GM12865 (cell line): Measurements from ENCODE around the gene TBC1D9B.
"Not testable (repeated sequence)": the region's sequence is repeated elsewhere in the genome, so short reads cannot be mapped to it uniquely, and the experiment has no call there.

Experiments
- DNase-seq: peaks from one replicate; pipeline ENCODE4 v3.0.0; 2010; ENCODE audit warnings: low read depth
- H3K4me3 ChIP-seq: 2 replicates; pipeline ENCODE4 v1.5.1; 2011; ENCODE audit warnings: mild to moderate bottlenecking, low read depth, low read length, control low read depth
- CTCF ChIP-seq: IDR thresholded peaks from 2 replicates; pipeline ENCODE4 v1.5.1; 2011; ENCODE audit warnings: low read length, control low read depth, low read depth, inconsistent platforms; ENCODE audit not compliant: insufficient read depth; ENCODE audit errors: missing control alignments

The TBC1D9B gene

GRCh38 chr5:179875741-179876609, 31.7 kb downstream of the TBC1D9B start:
- TF ChIP-seq CTCF: no peak
- no peak overlapping the region for H3K4me3 ChIP-seq
- DNase-seq: no peak

- DNase-seq: no peak
- no peak for TF ChIP-seq CTCF
- no peak overlapping the region for H3K4me3 ChIP-seq
Observed at GRCh38 chr5:179874536-179875292, 33.0 kb downstream of the TBC1D9B start.

GRCh38 chr5:179874136-179874535, 33.6 kb downstream of the TBC1D9B start:
- no peak for DNase-seq
- no peak for TF ChIP-seq CTCF
- no peak overlapping the region for H3K4me3 ChIP-seq

GRCh38 chr5:179873588-179874110, 34.0 kb downstream of the TBC1D9B start:
- no peak for DNase-seq
- no peak for TF ChIP-seq CTCF
- H3K4me3 ChIP-seq: no peak overlapping the region

- no peak for TF ChIP-seq CTCF
- DNase-seq: no peak
- no peak overlapping the region for H3K4me3 ChIP-seq
Observed at GRCh38 chr5:179872828-179873575, 34.7 kb downstream of the TBC1D9B start.

GRCh38 chr5:179872055-179872827, 35.5 kb downstream of the TBC1D9B start:
- TF ChIP-seq CTCF: no peak
- no peak for DNase-seq
- H3K4me3 ChIP-seq: no peak overlapping the region

- not testable (repeated sequence) for H3K4me3 ChIP-seq, DNase-seq
Observed at GRCh38 chr5:179871533-179871932, 36.2 kb downstream of the TBC1D9B start.
